ENCODE data around the gene ERICH6B. TPM values are rescaled to one million over a fixed set of nuclear protein-coding genes. Genes with fewer than 3 reads are reported as not detected.

Gene ERICH6B
- total RNA-seq, 4 donors from 2014 or later, result not detected

DNA sequence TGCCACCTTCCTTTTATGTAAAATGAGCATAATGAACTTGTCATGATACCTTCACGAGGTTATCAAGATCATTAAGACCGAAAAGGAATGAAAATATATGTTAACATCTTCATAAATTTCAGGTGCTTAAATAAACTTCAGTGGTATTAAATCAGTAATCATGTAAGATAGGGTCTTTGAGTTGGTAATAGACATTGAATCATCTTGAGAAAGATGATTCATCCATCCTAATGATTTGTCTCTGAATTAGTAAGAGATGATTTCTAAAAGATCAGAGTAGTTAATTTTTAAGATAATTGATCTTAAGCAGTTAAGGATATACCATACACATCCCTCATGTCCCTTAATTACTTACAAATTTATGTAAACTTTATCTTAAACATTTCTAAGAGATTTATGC, 98.8 kb downstream of the ERICH6B start:
- H3K27me3 ChIP-seq, result no peaks in the 10 kb centered on the region
- ATAC-seq, result no peak
- H3K36me3 ChIP-seq, result peaks cover 3 to 88% of the 10 kb centered on the region in 2 donors
- H3K4me1 ChIP-seq, result no peaks in the 10 kb centered on the region
- no peak overlapping the region for H3K27ac ChIP-seq
- TF ChIP-seq EP300 (IDR thresholded peaks at IDR 0.05), result no peak
- no peak for TF ChIP-seq POLR2A (IDR thresholded peaks at IDR 0.05)
- TF ChIP-seq, protein P1, sequence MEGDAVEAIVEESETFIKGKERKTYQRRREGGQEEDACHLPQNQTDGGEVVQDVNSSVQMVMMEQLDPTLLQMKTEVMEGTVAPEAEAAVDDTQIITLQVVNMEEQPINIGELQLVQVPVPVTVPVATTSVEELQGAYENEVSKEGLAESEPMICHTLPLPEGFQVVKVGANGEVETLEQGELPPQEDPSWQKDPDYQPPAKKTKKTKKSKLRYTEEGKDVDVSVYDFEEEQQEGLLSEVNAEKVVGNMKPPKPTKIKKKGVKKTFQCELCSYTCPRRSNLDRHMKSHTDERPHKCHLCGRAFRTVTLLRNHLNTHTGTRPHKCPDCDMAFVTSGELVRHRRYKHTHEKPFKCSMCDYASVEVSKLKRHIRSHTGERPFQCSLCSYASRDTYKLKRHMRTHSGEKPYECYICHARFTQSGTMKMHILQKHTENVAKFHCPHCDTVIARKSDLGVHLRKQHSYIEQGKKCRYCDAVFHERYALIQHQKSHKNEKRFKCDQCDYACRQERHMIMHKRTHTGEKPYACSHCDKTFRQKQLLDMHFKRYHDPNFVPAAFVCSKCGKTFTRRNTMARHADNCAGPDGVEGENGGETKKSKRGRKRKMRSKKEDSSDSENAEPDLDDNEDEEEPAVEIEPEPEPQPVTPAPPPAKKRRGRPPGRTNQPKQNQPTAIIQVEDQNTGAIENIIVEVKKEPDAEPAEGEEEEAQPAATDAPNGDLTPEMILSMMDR (IDR thresholded peaks at IDR 0.05), result no peak
- TF ChIP-seq POLR2AphosphoS5 (IDR thresholded peaks at IDR 0.05), result no peak
- H3K4me3 ChIP-seq, result no peak overlapping the region
- no peaks in the 10 kb centered on the region for H3K9me3 ChIP-seq
- 80 to 82% methylated on average over 2 of the region's 2 CpGs for whole genome bisulfite sequencing, 2 donors (ENCODE audit: low coverage in 1 of 2)

DNA sequence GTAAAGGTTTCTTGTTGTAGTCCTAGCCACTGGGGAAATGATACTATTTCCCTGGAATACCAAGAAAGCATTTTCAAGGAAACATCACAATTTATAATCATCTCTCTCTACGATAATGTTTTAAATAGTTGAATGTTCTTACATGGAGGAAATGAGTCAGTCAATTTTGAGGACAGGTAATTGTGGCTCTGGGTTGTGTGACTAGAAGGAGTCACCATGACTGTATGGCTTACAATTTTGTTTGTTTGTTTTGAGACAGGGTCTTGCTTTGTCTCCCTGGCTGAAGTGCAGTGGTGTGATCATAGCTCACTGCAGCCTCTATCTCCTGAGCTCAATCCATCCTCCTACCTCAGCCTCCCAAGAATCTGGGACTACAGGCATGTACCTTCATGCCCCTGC, 103.4 kb downstream of the ERICH6B start:
- Histone ChIP-seq H3K27ac (peak overlapping the region in 2 of 4 donors; percentile 1 to 6), H3K36me3 (peaks cover 3 to 90% of the 10 kb centered on the region in 2 donors), H3K4me3 (no peak overlapping the region), H3K9me3 (no peaks in the 10 kb centered on the region), H3K27me3 (no peaks in the 10 kb centered on the region), H3K4me1 (no peaks in the 10 kb centered on the region)
- TF ChIP-seq EP300 (IDR thresholded peaks at IDR 0.05), result no peak
- 38 to 44% methylated on average over 1 of the region's 1 CpG for WGBS, 2 donors (ENCODE audit: low coverage in 1 of 2)
- no peak for ATAC-seq

DNA sequence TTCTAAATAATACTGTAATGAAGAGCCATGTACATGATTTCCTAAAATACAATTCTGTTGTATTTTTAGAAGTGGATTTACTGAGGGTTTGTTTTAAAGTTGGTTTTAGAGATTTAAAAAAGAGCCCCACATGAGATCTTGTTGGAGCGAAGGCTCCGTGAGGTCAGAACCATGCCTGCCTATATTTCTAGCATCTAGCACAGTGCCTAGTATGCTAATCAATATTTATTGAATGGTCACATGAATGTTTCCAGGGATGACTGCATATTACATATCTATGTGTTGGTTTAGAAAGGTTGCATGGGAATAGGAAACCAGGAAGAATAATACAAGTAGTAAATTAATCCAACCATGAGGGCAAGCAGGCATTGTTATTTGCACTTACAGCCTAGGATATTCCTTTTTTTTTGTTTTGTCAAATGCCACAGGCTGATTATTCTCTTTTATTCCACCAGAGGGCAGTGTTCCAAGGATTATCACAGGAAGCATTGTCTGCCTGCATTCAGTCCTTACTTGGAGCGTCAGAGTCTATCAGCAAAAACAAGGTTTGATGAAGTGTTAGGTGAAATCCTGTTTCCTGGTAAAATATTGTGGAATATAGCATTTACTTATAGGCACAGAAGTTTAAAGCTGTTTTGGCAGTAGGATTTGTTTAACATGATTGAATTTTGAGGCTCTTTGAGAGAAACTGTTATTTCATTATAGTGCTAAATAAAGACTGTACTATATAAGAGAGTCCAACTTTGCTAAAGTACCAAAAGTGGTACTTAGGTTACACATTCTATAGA, 104.0 kb downstream of the ERICH6B start:
- peak overlapping the region in 2 of 4 donors; percentile 1 to 6 for H3K27ac ChIP-seq
- H3K4me1 ChIP-seq, result no peaks in the 10 kb centered on the region
- WGBS, 2 donors (ENCODE audit: low coverage in 1 of 2), result 62 to 95% methylated on average over 2 to 3 of the region's 3 CpGs
- H3K36me3 ChIP-seq, result peaks cover 3 to 90% of the 10 kb centered on the region in 2 donors
- ATAC-seq, result peak; percentile 67
- H3K9me3 ChIP-seq, result no peaks in the 10 kb centered on the region
- no peak overlapping the region for H3K4me3 ChIP-seq
- H3K27me3 ChIP-seq, result no peaks in the 10 kb centered on the region
- TF ChIP-seq, protein P1 (IDR thresholded peaks at IDR 0.05), result peak; percentile 82 to 87 (median 86)
- TF ChIP-seq EP300 (IDR thresholded peaks at IDR 0.05), result no peak

DNA sequence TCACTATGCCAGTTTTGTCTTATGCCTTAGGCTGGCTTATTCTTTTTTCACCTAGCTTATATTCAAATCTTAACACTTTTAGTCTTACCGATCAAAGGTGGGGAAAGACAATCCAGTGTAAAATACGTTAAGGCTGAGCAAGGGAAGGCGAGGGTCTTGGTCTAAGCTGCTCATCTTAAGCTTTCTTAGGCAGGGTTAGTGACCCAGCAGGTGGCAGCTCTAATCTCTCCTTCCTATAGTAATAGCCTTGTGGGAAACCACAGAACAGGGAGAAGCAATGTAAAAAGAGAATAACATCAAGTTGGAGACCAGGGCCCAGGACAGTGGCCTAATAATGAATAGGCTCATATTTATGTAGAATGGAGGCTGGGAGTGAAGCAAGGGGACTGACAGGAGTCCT, 104.9 kb downstream of the ERICH6B start:
- peaks cover 0 to 90% of the 10 kb centered on the region in 2 donors for H3K36me3 ChIP-seq
- no peak for TF ChIP-seq EP300 (IDR thresholded peaks at IDR 0.05)
- TF ChIP-seq POLR2A (IDR thresholded peaks at IDR 0.05), result no peak
- no peak for TF ChIP-seq POLR2AphosphoS5 (IDR thresholded peaks at IDR 0.05)
- TF ChIP-seq, protein P1 (IDR thresholded peaks at IDR 0.05), result no peak
- ATAC-seq, result no peak
- no peak overlapping the region for H3K27ac ChIP-seq
- no peaks in the 10 kb centered on the region for H3K9me3 ChIP-seq
- no peak overlapping the region for H3K4me3 ChIP-seq
- no peaks in the 10 kb centered on the region for H3K27me3 ChIP-seq
- 86 to 88% methylated on average over 1 to 3 of the region's 3 CpGs for WGBS, 2 donors (ENCODE audit: low coverage in 1 of 2)
- H3K4me1 ChIP-seq, result no peaks in the 10 kb centered on the region

DNA sequence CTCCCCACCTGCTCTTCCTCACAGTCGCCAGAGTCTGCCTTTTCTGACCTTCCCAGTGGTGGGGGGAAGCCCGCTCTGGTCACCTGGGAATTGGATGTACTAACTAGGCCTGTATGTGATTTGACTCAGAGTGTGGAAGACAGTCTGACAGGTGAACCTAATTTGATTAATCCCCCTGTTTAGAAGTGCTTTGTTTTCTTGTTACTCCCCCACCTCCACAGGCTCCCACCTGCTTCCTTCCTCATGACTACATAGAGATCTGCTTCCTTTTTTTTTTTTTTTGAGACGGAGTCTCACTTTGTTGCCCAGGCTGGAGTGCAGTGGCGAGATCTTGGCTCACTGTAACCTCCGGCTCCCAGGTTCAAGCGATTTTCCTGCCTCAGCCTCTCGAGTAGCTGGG, 106.8 kb downstream of the ERICH6B start:
- Histone ChIP-seq H3K27me3 (no peaks in the 10 kb centered on the region), H3K4me3 (no peak overlapping the region), H3K4me1 (no peaks in the 10 kb centered on the region), H3K27ac (no peak overlapping the region), H3K9me3 (no peaks in the 10 kb centered on the region), H3K36me3 (peaks cover 0 to 90% of the 10 kb centered on the region in 2 donors)
- no peak for ATAC-seq
- TF ChIP-seq EP300 (IDR thresholded peaks at IDR 0.05) (no peak), POLR2AphosphoS5 (IDR thresholded peaks at IDR 0.05) (no peak), POLR2A (IDR thresholded peaks at IDR 0.05) (no peak)
- TF ChIP-seq, protein P1 (IDR thresholded peaks at IDR 0.05), result no peak
- 77 to 80% methylated on average over 1 to 3 of the region's 7 CpGs for whole genome bisulfite sequencing, 2 donors (ENCODE audit: low coverage in 1 of 2)

Measured in gastroesophageal sphincter (tissue), 4 donors.